GM18505 (cell line): Measurements from ENCODE around the gene NFE2L1.
A peak's percentile ranks its signal among the peaks of the same experiment; 100 is the strongest.
"Not testable (repeated sequence)": the region's sequence is repeated elsewhere in the genome, so short reads cannot be mapped to it uniquely, and the experiment has no call there.

Source experiments
- ATAC-seq: cut with Tn5 transposase; IDR thresholded peaks from one replicate; pipeline ENCODE4 v1.9.1; 2021; ENCODE audit not compliant: unreplicated experiment
- POLR2A ChIP-seq: IDR thresholded peaks from 4 replicates; pipeline ENCODE4 v1.6.1; 2011; ENCODE audit warnings: borderline replicate concordance; ENCODE audit not compliant: insufficient read depth, insufficient read length; ENCODE audit errors: extremely low read depth

Gene NFE2L1

GRCh38 chr17:48047741-48048383 lies at the start of gene NFE2L1:
Gene NFE2L1, plus strand, starts transcription at chr17:48048359. Its CDS starts 2,760 bp downstream, at chr17:48051119.
- peak; percentile 88 for ATAC-seq
- peak; percentile 96 for TF ChIP-seq POLR2A

GRCh38 chr17:47999582-47999981 lies 48.6 kb upstream of the NFE2L1 start:
- no peak for TF ChIP-seq POLR2A
- ATAC-seq: no peak

- TF ChIP-seq POLR2A: no peak
- no peak for ATAC-seq
Observed at GRCh38 chr17:48001197-48001596, 47.0 kb upstream of the NFE2L1 start.

- not testable (repeated sequence) for ATAC-seq
Observed at GRCh38 chr17:48001657-48002056, 46.5 kb upstream of the NFE2L1 start.

- no peak for ATAC-seq
- TF ChIP-seq POLR2A: no peak
Observed at GRCh38 chr17:48002266-48002915, 45.8 kb upstream of the NFE2L1 start.

- no peak for ATAC-seq
- no peak for TF ChIP-seq POLR2A
Observed at GRCh38 chr17:48002916-48003416, 45.2 kb upstream of the NFE2L1 start.

GRCh38 chr17:48003417-48004151 lies 44.6 kb upstream of the NFE2L1 start:
- no peak for TF ChIP-seq POLR2A
- no peak for ATAC-seq

GRCh38 chr17:48004983-48005382 lies 43.2 kb upstream of the NFE2L1 start:
- TF ChIP-seq POLR2A: no peak
- no peak for ATAC-seq

GRCh38 chr17:48006936-48007709 lies 41.0 kb upstream of the NFE2L1 start:
- no peak for TF ChIP-seq POLR2A
- ATAC-seq: no peak

- no peak for ATAC-seq
- TF ChIP-seq POLR2A: no peak
Observed at GRCh38 chr17:48010193-48010592, 38.0 kb upstream of the NFE2L1 start.

- no peak for ATAC-seq
- no peak for TF ChIP-seq POLR2A
Observed at GRCh38 chr17:48011405-48012150, 36.6 kb upstream of the NFE2L1 start.

- no peak for ATAC-seq
- no peak for TF ChIP-seq POLR2A
Observed at GRCh38 chr17:48012151-48012520, 36.0 kb upstream of the NFE2L1 start.

GRCh38 chr17:48012654-48013053 lies 35.5 kb upstream of the NFE2L1 start:
- TF ChIP-seq POLR2A: no peak
- ATAC-seq: no peak

GRCh38 chr17:48013876-48014594 lies 34.1 kb upstream of the NFE2L1 start:
- no peak for ATAC-seq
- no peak for TF ChIP-seq POLR2A
